Measurements from ENCODE around the gene PRKG1. TPM values are rescaled to one million over a fixed set of nuclear protein-coding genes. Genes with fewer than 3 reads are reported as not detected.

Gene PRKG1
- total and polyA plus RNA-seq, 2 of the 4 experiments (the other 2 are of a cell fraction): 3.5 to 18.3 TPM

DNA sequence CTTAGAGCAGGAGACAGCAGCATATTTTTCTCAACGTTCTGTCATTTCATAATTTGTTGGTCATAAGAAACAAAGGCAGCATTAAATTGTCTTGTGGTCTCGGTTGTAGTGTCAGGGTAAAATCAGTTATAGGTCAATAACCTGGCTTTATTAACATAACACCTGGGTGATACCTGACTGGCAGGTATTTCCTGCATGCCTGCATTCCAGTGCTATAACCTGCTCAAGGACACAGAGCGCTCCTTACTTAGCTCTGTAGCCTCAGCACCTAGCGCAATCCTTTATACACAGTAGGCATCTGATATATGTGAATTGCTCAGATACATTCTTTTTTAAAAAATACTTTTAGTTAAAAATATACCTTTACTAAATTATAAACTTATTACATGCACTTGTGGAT is 38.9 kb upstream of the PRKG1 start:
- DNase-seq (no peak), ATAC-seq (ENCODE audit: low read depth) (no peak)
- no peak overlapping the region for H2BK5ac ChIP-seq (ENCODE audit: low read depth, low read length, poor library complexity, severe bottlenecking)
- dilution Hi-C loops (cut with HindIII; ENCODE audit: low sequenced_read_pairs, unreplicated experiment): no loop called here
- H3K4me3 ChIP-seq (ENCODE audit: insufficient read depth, low read depth, low read length): no peak overlapping the region
- no peak overlapping the region for H3K9ac ChIP-seq (ENCODE audit: low read depth, low read length)
- in situ Hi-C loops (cut with MboI; ENCODE audit: low sequenced_read_pairs): no loop called here
- no peak overlapping the region for H2BK120ac ChIP-seq (ENCODE audit: low read depth, low read length)
- no peak overlapping the region for H2AK9ac ChIP-seq (replicated peaks; ENCODE audit: low read depth, low read length, poor library complexity)
- no peak overlapping the region for H3K27ac ChIP-seq (ENCODE audit: insufficient read depth, low read length)
- no TSS peak for BruUV-seq (replicated peaks)
- H2AFZ ChIP-seq (replicated peaks; ENCODE audit: low read length, poor library complexity): no peak overlapping the region
- no peak overlapping the region for H4K5ac ChIP-seq (ENCODE audit: low read depth, low read length)
- intact Hi-C loops (cut with micrococcal nuclease): no loop called here
- H2BK15ac ChIP-seq (ENCODE audit: low read depth, low read length): no peak overlapping the region
- H2BK20ac ChIP-seq (ENCODE audit: low read depth, low read length): no peak overlapping the region
- H3K27me3 ChIP-seq (ENCODE audit: control insufficient read depth, insufficient read depth, low read length): no peaks in the 10 kb centered on the region
- H2AK5ac ChIP-seq (ENCODE audit: low read depth, low read length): no peak overlapping the region
- no peak overlapping the region for H4K8ac ChIP-seq (ENCODE audit: low read depth in 2 of 2, low read length in 2 of 2)
- ChIA-PET CTCF (interaction anchor here (0.5 to 1.2 kb wide), 2 partner anchors 40 to 500 kb away, joined by 3 read pairs; no protein-coding TSS in a partner anchor), POLR2A (ENCODE audit: unreplicated experiment) (no interaction called here)
- no CpG with 5 or more reads among the region's 4 CpGs for WGBS, 2 experiments (ENCODE audit: extremely low coverage in 2 of 2, insufficient read length in 1 of 2)
- no peak overlapping the region for H3K14ac ChIP-seq (replicated peaks; ENCODE audit: low read depth, low read length)
- H3K4ac ChIP-seq (ENCODE audit: low read depth, low read length): no peak overlapping the region
- H3K9me1 ChIP-seq (ENCODE audit: insufficient read depth, low read length): no peaks in the 10 kb centered on the region
- no peaks in the 10 kb centered on the region for H3K4me1 ChIP-seq (ENCODE audit: control insufficient read depth, insufficient read depth, low read length)
- peaks cover 7 to 32% of the 10 kb centered on the region in 2 experiments; a peak in 3 of 4 replicates for H3K79me1 ChIP-seq (ENCODE audit: low read depth in 1 of 2, low read length in 2 of 2)
- peaks cover 2% of the 10 kb centered on the region; the same call in 1 of the 2 replicates for H4K20me1 ChIP-seq (ENCODE audit: insufficient read depth, low read length)
- TF ChIP-seq, protein P1, sequence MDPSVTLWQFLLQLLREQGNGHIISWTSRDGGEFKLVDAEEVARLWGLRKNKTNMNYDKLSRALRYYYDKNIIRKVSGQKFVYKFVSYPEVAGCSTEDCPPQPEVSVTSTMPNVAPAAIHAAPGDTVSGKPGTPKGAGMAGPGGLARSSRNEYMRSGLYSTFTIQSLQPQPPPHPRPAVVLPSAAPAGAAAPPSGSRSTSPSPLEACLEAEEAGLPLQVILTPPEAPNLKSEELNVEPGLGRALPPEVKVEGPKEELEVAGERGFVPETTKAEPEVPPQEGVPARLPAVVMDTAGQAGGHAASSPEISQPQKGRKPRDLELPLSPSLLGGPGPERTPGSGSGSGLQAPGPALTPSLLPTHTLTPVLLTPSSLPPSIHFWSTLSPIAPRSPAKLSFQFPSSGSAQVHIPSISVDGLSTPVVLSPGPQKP (IDR thresholded peaks at IDR 0.05; ENCODE audit: borderline replicate concordance, low read depth, low read length): no peak
- TF ChIP-seq CEBPB (IDR thresholded peaks at IDR 0.05; ENCODE audit: low read depth, low read length) (no peak), POLR2A (IDR thresholded peaks at IDR 0.05; ENCODE audit: low read depth, low read length) (no peak), RFX5 (IDR thresholded peaks at IDR 0.05; ENCODE audit: low read depth, low read length) (no peak), SMC3 (IDR thresholded peaks at IDR 0.05; ENCODE audit: low read depth, low read length) (no peak), NFE2L2 (IDR thresholded peaks at IDR 0.05; ENCODE audit: low read depth, low read length) (no peak), RCOR1 (IDR thresholded peaks at IDR 0.05; ENCODE audit: insufficient replicate concordance, low read length) (no peak), MAFK (IDR thresholded peaks at IDR 0.05; ENCODE audit: low read depth, low read length) (no peak), MAZ (IDR thresholded peaks at IDR 0.05; ENCODE audit: borderline replicate concordance, low read depth, low read length) (no peak), FOS (IDR thresholded peaks at IDR 0.05; ENCODE audit: low read depth, low read length) (no peak), MXI1 (IDR thresholded peaks at IDR 0.05; ENCODE audit: borderline replicate concordance, low read depth, low read length) (no peak), BHLHE40 (IDR thresholded peaks at IDR 0.05; ENCODE audit: low read depth, low read length) (no peak), RAD21 (IDR thresholded peaks at IDR 0.05; ENCODE audit: low read length) (no peak), CHD1 (IDR thresholded peaks at IDR 0.05; ENCODE audit: low read depth, low read length) (no peak)
- TF ChIP-seq, protein P2, sequence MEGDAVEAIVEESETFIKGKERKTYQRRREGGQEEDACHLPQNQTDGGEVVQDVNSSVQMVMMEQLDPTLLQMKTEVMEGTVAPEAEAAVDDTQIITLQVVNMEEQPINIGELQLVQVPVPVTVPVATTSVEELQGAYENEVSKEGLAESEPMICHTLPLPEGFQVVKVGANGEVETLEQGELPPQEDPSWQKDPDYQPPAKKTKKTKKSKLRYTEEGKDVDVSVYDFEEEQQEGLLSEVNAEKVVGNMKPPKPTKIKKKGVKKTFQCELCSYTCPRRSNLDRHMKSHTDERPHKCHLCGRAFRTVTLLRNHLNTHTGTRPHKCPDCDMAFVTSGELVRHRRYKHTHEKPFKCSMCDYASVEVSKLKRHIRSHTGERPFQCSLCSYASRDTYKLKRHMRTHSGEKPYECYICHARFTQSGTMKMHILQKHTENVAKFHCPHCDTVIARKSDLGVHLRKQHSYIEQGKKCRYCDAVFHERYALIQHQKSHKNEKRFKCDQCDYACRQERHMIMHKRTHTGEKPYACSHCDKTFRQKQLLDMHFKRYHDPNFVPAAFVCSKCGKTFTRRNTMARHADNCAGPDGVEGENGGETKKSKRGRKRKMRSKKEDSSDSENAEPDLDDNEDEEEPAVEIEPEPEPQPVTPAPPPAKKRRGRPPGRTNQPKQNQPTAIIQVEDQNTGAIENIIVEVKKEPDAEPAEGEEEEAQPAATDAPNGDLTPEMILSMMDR (conservative IDR thresholded peaks at IDR 0.05; ENCODE audit: low read depth, low read length): no peak
- TF ChIP-seq, protein P3, sequence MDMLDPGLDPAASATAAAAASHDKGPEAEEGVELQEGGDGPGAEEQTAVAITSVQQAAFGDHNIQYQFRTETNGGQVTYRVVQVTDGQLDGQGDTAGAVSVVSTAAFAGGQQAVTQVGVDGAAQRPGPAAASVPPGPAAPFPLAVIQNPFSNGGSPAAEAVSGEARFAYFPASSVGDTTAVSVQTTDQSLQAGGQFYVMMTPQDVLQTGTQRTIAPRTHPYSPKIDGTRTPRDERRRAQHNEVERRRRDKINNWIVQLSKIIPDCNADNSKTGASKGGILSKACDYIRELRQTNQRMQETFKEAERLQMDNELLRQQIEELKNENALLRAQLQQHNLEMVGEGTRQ (IDR thresholded peaks at IDR 0.05; ENCODE audit: low read depth, low read length): no peak
- H4K91ac ChIP-seq (ENCODE audit: insufficient read depth, low read depth, low read length): no peak overlapping the region
- H3K4me2 ChIP-seq (ENCODE audit: low read depth, low read length): no peak overlapping the region
- no peak overlapping the region for H3K56ac ChIP-seq (ENCODE audit: extremely low read depth, insufficient read depth, low read length)
- no peak overlapping the region for H3K23ac ChIP-seq (ENCODE audit: low read depth, low read length)
- no peaks in the 10 kb centered on the region for H3K9me3 ChIP-seq (ENCODE audit: control insufficient read depth, insufficient read depth, low read length)
- H3K18ac ChIP-seq (ENCODE audit: low read depth, low read length): no peak overlapping the region
- no peaks in the 10 kb centered on the region for H3K36me3 ChIP-seq (ENCODE audit: control insufficient read depth, insufficient read depth, low read length)
